HepG2 (cell line): ENCODE data around the gene NPAS2. TPM values are rescaled to one million over a fixed set of nuclear protein-coding genes. Genes with fewer than 3 reads are reported as not detected.

ENCODE experiments used
- CEBPB ChIP-seq: IDR thresholded peaks from 2 replicates; pipeline ENCODE4 v1.6.1; 2011; ENCODE audit warnings: low read depth, low read length, improper control_type of control experiment, borderline replicate concordance
- DMAP1 ChIP-seq: IDR thresholded peaks from 2 replicates; pipeline ENCODE4 v1.6.1; 2016
- GTF3A ChIP-seq: sonication (generic); formaldehyde crosslinking; conservative IDR thresholded peaks from 2 replicates; pipeline ENCODE4 v1.4.0; 2020; ENCODE audit warnings: mild to moderate bottlenecking, missing genetic modification reagents
- HMG20A ChIP-seq: IDR thresholded peaks from 2 replicates; pipeline ENCODE4 v1.6.1; 2016; ENCODE audit warnings: borderline replicate concordance
- KDM1A ChIP-seq: IDR thresholded peaks from 2 replicates; pipeline ENCODE4 v1.6.1; 2016; ENCODE audit warnings: missing compliant biosample characterization
- LCORL ChIP-seq, 2 experiments: fragments of 450-650 bp in 1 of 2; sonication (generic) in 1 of 2; formaldehyde crosslinking in 1 of 2; IDR thresholded peaks; 2 replicates each; pipeline versions ENCODE4 v1.5.0 to v1.6.1; 2017 to 2020; ENCODE audit warnings: antibody characterized with exemption in 1 of 2, missing genetic modification reagents in 1 of 2
- ONECUT2 ChIP-seq: sonication (generic); formaldehyde crosslinking; IDR thresholded peaks from 2 replicates; pipeline ENCODE4 v1.4.0; 2020; ENCODE audit warnings: missing genetic modification reagents
- RBAK ChIP-seq: sonication (generic); formaldehyde crosslinking; IDR thresholded peaks from 2 replicates; pipeline ENCODE4 v1.5.1; 2020; ENCODE audit warnings: mild to moderate bottlenecking, missing genetic modification reagents
- RCOR2 ChIP-seq: IDR thresholded peaks from 2 replicates; pipeline ENCODE4 v1.6.1; 2016; ENCODE audit warnings: missing biosample characterization, missing genetic modification reagents
- SAFB2 ChIP-seq: sonication (generic); formaldehyde crosslinking; IDR thresholded peaks from 2 replicates; pipeline ENCODE4 v1.5.1; 2020; ENCODE audit warnings: missing genetic modification reagents, low read depth, mild to moderate bottlenecking, borderline replicate concordance
- polyA plus RNA-seq, 8 experiments: library from polyadenylated mRNA; depleted of rRNA in 3 of 8; stranded (reverse) in 7 of 8; unstranded in 1 of 8; fragments of >200 nt; fragmentation: Illumina TruSeq in 4 of 8; extraction: Trizol in 4 of 8; gene quantifications; 2 replicates each; pipeline versions ENCODE4 v1.2.1 to v1.2.3, GENCODE V29; 2011 to 2016; ENCODE audit warnings: low read depth in 4 of 8, missing spikeins in 1 of 8, mixed read lengths in 1 of 8; ENCODE audit not compliant: insufficient read depth in 1 of 8
- total RNA-seq, 5 experiments: library from RNA; depleted of rRNA; stranded (reverse); fragments of >200 nt; fragmentation: Illumina TruSeq; extraction: Trizol; gene quantifications; 2 replicates each; pipeline ENCODE4 v1.2.3, GENCODE V29; 2016; ENCODE audit warnings: low read depth in 1 of 5
- TF ChIP-seq, protein P1 (sequence below): IDR thresholded peaks from 2 replicates; pipeline ENCODE4 v1.4.0; 2020; ENCODE audit warnings: mild to moderate bottlenecking, missing genetic modification reagents
- TF ChIP-seq, protein P2 (sequence below): sonication (generic); formaldehyde crosslinking; IDR thresholded peaks from 2 replicates; pipeline ENCODE4 v1.5.0; 2020; ENCODE audit warnings: mild to moderate bottlenecking, missing genetic modification reagents, moderate library complexity
- TF ChIP-seq, protein P3 (sequence below), 2 experiments: fragments of 450-650 bp in 1 of 2; sonication (generic) in 1 of 2; formaldehyde crosslinking; IDR thresholded peaks; 2 replicates each; pipeline versions ENCODE4 v1.5.0 to v1.8.0; 2020 to 2022; ENCODE audit warnings: mild to moderate bottlenecking in 1 of 2, missing genetic modification reagents in 1 of 2
- TF ChIP-seq, protein P4 (sequence below): sonication (generic); formaldehyde crosslinking; IDR thresholded peaks from 2 replicates; pipeline ENCODE4 v1.9.0; 2021; ENCODE audit warnings: missing genetic modification reagents, borderline replicate concordance
- TF ChIP-seq, protein P5 (sequence below): sonication (generic); formaldehyde crosslinking; IDR thresholded peaks from 2 replicates; pipeline ENCODE4 v1.4.0; 2020; ENCODE audit warnings: missing genetic modification reagents
- TF ChIP-seq, protein P6 (sequence below): IDR thresholded peaks from 2 replicates; pipeline ENCODE4 v1.6.1; 2016; ENCODE audit warnings: low read depth, control low read depth

NPAS2 gene
- total and polyA plus RNA-seq, 2 of the 13 experiments (the other 11 are each of a cell fraction or from before 2014, with no cell fraction given) = 14.8 to 37.5 TPM

DNA sequence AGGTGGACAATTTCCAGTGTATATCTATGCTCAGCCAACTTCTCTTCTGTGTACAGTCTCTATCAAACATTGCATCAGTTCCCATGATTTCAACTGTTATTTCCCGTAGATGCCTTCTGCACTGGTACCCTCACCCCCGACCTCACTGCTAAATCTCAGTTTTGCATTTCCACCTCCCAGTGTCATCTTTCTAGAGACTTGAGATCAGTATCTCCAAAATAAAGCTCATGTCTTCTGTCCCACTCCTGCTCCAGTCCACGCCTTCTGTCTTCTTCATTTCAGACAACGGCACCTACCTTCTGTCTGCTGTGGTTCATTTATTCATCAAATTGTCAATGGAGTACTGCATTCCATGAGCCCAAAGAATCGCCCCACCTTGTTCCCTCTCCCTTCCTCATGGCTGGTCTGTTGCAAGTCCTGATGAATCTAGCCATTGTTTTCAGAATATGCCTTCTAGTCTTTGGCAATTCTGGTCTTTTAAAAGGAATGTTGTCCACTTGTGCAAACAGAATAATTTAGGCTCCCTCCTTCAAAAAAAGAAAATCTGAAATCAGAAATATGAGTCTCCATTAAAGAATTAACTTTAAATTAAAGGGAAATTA is 23.3 kb upstream of the NPAS2 start (continued):
- TF ChIP-seq KDM1A (CRISPR knock-in tag) (peak; percentile 45; the same call in 1 of the 2 replicates), RCOR2 (peak; percentile 75; the same call in 1 of the 2 replicates), GTF3A (no peak), CEBPB (peak; percentile 85), RBAK (CRISPR knock-in tag) (no peak), ONECUT2 (no peak), HMG20A (CRISPR knock-in tag) (0 out of 2 replicates have a peak, but pooled peaks have one; percentile 27), SAFB2 (CRISPR knock-in tag) (no peak), LCORL (IDR thresholded peaks at IDR 0.05) (0 out of 2 replicates have a peak, but pooled peaks have one; percentile 14), LCORL (CRISPR knock-in tag; IDR thresholded peaks at IDR 0.05) (peak; percentile 49; the same call in 1 of the 2 replicates), DMAP1 (CRISPR knock-in tag) (0 out of 2 replicates have a peak, but pooled peaks have one; percentile 46)
- TF ChIP-seq, protein P1, sequence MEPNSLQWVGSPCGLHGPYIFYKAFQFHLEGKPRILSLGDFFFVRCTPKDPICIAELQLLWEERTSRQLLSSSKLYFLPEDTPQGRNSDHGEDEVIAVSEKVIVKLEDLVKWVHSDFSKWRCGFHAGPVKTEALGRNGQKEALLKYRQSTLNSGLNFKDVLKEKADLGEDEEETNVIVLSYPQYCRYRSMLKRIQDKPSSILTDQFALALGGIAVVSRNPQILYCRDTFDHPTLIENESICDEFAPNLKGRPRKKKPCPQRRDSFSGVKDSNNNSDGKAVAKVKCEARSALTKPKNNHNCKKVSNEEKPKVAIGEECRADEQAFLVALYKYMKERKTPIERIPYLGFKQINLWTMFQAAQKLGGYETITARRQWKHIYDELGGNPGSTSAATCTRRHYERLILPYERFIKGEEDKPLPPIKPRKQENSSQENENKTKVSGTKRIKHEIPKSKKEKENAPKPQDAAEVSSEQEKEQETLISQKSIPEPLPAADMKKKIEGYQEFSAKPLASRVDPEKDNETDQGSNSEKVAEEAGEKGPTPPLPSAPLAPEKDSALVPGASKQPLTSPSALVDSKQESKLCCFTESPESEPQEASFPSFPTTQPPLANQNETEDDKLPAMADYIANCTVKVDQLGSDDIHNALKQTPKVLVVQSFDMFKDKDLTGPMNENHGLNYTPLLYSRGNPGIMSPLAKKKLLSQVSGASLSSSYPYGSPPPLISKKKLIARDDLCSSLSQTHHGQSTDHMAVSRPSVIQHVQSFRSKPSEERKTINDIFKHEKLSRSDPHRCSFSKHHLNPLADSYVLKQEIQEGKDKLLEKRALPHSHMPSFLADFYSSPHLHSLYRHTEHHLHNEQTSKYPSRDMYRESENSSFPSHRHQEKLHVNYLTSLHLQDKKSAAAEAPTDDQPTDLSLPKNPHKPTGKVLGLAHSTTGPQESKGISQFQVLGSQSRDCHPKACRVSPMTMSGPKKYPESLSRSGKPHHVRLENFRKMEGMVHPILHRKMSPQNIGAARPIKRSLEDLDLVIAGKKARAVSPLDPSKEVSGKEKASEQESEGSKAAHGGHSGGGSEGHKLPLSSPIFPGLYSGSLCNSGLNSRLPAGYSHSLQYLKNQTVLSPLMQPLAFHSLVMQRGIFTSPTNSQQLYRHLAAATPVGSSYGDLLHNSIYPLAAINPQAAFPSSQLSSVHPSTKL (CRISPR knock-in tag) = peak; percentile 64
- TF ChIP-seq, protein P2, sequence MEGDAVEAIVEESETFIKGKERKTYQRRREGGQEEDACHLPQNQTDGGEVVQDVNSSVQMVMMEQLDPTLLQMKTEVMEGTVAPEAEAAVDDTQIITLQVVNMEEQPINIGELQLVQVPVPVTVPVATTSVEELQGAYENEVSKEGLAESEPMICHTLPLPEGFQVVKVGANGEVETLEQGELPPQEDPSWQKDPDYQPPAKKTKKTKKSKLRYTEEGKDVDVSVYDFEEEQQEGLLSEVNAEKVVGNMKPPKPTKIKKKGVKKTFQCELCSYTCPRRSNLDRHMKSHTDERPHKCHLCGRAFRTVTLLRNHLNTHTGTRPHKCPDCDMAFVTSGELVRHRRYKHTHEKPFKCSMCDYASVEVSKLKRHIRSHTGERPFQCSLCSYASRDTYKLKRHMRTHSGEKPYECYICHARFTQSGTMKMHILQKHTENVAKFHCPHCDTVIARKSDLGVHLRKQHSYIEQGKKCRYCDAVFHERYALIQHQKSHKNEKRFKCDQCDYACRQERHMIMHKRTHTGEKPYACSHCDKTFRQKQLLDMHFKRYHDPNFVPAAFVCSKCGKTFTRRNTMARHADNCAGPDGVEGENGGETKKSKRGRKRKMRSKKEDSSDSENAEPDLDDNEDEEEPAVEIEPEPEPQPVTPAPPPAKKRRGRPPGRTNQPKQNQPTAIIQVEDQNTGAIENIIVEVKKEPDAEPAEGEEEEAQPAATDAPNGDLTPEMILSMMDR (CRISPR knock-in tag) = no peak
- TF ChIP-seq, protein P3, sequence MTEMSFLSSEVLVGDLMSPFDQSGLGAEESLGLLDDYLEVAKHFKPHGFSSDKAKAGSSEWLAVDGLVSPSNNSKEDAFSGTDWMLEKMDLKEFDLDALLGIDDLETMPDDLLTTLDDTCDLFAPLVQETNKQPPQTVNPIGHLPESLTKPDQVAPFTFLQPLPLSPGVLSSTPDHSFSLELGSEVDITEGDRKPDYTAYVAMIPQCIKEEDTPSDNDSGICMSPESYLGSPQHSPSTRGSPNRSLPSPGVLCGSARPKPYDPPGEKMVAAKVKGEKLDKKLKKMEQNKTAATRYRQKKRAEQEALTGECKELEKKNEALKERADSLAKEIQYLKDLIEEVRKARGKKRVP (CRISPR knock-in tag; IDR thresholded peaks at IDR 0.05) = peak in 1 of 2 experiments; percentile 69; a peak in 1 of 4 replicates
- TF ChIP-seq, protein P4, sequence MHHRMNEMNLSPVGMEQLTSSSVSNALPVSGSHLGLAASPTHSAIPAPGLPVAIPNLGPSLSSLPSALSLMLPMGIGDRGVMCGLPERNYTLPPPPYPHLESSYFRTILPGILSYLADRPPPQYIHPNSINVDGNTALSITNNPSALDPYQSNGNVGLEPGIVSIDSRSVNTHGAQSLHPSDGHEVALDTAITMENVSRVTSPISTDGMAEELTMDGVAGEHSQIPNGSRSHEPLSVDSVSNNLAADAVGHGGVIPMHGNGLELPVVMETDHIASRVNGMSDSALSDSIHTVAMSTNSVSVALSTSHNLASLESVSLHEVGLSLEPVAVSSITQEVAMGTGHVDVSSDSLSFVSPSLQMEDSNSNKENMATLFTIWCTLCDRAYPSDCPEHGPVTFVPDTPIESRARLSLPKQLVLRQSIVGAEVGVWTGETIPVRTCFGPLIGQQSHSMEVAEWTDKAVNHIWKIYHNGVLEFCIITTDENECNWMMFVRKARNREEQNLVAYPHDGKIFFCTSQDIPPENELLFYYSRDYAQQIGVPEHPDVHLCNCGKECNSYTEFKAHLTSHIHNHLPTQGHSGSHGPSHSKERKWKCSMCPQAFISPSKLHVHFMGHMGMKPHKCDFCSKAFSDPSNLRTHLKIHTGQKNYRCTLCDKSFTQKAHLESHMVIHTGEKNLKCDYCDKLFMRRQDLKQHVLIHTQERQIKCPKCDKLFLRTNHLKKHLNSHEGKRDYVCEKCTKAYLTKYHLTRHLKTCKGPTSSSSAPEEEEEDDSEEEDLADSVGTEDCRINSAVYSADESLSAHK = no peak
- TF ChIP-seq, protein P5, sequence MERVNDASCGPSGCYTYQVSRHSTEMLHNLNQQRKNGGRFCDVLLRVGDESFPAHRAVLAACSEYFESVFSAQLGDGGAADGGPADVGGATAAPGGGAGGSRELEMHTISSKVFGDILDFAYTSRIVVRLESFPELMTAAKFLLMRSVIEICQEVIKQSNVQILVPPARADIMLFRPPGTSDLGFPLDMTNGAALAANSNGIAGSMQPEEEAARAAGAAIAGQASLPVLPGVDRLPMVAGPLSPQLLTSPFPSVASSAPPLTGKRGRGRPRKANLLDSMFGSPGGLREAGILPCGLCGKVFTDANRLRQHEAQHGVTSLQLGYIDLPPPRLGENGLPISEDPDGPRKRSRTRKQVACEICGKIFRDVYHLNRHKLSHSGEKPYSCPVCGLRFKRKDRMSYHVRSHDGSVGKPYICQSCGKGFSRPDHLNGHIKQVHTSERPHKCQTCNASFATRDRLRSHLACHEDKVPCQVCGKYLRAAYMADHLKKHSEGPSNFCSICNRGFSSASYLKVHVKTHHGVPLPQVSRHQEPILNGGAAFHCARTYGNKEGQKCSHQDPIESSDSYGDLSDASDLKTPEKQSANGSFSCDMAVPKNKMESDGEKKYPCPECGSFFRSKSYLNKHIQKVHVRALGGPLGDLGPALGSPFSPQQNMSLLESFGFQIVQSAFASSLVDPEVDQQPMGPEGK = peak; percentile 71
- TF ChIP-seq, protein P6, sequence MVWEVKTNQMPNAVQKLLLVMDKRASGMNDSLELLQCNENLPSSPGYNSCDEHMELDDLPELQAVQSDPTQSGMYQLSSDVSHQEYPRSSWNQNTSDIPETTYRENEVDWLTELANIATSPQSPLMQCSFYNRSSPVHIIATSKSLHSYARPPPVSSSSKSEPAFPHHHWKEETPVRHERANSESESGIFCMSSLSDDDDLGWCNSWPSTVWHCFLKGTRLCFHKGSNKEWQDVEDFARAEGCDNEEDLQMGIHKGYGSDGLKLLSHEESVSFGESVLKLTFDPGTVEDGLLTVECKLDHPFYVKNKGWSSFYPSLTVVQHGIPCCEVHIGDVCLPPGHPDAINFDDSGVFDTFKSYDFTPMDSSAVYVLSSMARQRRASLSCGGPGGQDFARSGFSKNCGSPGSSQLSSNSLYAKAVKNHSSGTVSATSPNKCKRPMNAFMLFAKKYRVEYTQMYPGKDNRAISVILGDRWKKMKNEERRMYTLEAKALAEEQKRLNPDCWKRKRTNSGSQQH (CRISPR knock-in tag) = no peak
